ENCODE data around the gene TRAF3IP1.

- no peak for TF ChIP-seq EP300 (conservative IDR thresholded peaks at IDR 0.05; ENCODE audit: poor library complexity, severe bottlenecking)
- TF ChIP-seq EZH2 (IDR thresholded peaks at IDR 0.05; ENCODE audit: borderline replicate concordance, insufficient read depth, low read length, poor library complexity, severe bottlenecking), result no peak
Observed at GRCh38 chr2:238330391-238330790, 10.1 kb downstream of the TRAF3IP1 start.

Measured in neural cell (in vitro differentiated cells).